Measurements from ENCODE around the gene BCL2L11.

The BCL2L11 gene

DNA sequence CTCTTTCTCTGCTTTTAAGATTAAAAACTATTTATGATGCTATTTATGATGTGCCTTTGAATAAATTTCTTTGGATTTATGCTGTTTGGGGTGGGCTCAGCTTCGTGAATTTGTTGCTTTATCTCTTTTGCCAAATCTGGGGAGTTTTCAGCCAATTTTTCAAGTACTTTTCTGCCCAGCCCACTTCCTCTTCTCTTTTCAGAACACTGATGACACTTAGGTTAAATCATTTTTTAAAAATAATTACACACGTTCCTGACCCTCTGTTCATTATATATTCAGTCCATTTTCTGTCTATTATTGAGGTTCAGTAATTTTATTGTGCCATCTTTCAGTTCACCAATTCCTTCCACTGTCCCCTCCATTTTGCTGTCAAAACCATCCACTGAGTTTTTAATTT, 14.8 kb upstream of the BCL2L11 start:
- H3K4me3 ChIP-seq (ENCODE audit: low read depth, low read length) = no peak overlapping the region
- TF ChIP-seq, protein P1, sequence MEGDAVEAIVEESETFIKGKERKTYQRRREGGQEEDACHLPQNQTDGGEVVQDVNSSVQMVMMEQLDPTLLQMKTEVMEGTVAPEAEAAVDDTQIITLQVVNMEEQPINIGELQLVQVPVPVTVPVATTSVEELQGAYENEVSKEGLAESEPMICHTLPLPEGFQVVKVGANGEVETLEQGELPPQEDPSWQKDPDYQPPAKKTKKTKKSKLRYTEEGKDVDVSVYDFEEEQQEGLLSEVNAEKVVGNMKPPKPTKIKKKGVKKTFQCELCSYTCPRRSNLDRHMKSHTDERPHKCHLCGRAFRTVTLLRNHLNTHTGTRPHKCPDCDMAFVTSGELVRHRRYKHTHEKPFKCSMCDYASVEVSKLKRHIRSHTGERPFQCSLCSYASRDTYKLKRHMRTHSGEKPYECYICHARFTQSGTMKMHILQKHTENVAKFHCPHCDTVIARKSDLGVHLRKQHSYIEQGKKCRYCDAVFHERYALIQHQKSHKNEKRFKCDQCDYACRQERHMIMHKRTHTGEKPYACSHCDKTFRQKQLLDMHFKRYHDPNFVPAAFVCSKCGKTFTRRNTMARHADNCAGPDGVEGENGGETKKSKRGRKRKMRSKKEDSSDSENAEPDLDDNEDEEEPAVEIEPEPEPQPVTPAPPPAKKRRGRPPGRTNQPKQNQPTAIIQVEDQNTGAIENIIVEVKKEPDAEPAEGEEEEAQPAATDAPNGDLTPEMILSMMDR (IDR thresholded peaks at IDR 0.05; ENCODE audit: low read depth, low read length) = no peak
- in situ Hi-C loops (cut with HindIII; ENCODE audit: low sequenced_read_pairs) = no loop called here
- DNase-seq (ENCODE audit: low read depth, low spot score) = no peak

DNA sequence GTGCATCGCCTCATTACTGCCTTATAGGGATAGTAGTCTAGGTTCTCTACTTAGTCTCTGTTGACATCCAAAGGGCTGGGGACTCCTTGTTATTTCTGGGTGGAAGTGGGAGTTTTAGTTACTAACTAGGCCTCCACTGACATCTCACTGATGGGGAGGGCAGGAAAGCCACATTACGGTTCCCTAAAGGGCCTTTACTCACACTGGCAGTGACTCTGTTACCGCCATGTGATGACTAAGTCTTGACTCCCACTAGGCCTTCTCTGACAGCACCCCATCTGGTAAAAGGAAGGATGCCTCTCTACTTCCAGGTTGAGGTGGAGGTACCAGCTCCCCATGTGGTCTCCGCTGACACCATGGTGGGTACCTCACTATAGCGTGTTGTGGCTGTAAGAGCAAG, 14.0 kb upstream of the BCL2L11 start:
- no peak for DNase-seq (ENCODE audit: low read depth, low spot score)
- TF ChIP-seq, protein P1 (IDR thresholded peaks at IDR 0.05; ENCODE audit: low read depth, low read length) = no peak
- in situ Hi-C loops (cut with HindIII; ENCODE audit: low sequenced_read_pairs) = no loop called here
- no peak overlapping the region for H3K4me3 ChIP-seq (ENCODE audit: low read depth, low read length)

DNA sequence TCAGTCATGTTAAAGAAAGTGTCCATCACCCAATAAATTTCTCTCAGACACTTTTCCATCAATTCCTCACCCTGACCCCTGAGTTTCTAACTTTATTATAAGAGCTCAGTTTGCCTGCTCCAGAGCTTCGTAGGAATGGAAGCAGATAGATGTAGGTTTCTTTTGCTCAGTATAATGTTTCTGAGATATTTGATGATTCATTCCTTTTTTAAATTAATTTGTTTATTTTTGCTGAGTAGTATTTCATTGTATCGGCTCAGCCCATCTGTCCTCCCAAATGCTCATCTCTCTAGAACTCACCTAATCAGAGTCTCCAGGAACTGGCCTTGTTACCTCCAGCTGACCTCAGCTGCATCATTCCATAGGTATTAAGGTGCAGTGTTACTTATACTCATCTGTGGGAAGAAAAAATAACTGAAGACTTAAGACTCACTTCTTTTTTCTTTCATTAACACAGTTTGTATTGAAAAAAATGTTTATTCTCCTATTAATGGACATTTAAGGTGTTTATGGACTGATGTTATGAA, 11.9 kb upstream of the BCL2L11 start:
- in situ Hi-C loops (cut with HindIII; ENCODE audit: low sequenced_read_pairs) = no loop called here
- DNase-seq (ENCODE audit: low read depth, low spot score) = no peak

DNA sequence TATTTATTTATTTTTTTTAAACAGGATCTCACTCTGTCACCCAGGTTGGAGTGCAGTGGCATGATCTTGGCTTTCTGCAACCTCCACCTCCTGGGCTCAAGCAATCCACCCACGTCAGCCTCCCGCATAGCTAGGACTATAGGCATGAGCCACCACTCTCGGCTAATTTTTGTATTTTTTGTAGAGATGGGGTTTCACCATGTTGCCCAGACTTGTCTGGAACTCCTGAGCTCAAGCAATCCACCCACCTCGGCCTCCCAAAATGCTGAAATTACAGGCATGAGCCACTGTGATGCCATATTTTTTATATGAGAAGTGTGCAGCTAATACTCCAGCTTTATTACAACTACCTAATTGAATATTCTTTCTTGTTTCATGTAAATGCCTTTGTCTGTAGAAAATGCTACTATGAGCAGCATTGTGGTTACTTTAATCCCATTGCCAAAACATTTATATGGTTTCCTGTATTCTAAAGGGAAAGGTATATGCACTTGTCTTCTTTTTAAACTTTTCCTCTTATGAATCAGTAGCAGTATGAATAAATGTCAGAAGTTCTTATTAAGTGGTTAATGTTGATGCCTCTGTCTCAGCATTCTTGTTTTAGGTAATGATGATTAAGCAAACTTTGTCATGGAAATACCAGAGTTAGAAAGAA, 9.5 kb upstream of the BCL2L11 start:
- TF ChIP-seq, protein P1 (IDR thresholded peaks at IDR 0.05; ENCODE audit: low read depth, low read length) = no peak
- H3K4me3 ChIP-seq (ENCODE audit: low read depth, low read length) = no peak overlapping the region
- no peak for DNase-seq (ENCODE audit: low read depth, low spot score)
- in situ Hi-C loops (cut with HindIII; ENCODE audit: low sequenced_read_pairs) = no loop called here

More for the DNA sequence above, 11.9 kb upstream of the BCL2L11 start:
- no peak overlapping the region for H3K4me3 ChIP-seq (ENCODE audit: low read depth, low read length)
- TF ChIP-seq, protein P1 (IDR thresholded peaks at IDR 0.05; ENCODE audit: low read depth, low read length) = no peak

DNA sequence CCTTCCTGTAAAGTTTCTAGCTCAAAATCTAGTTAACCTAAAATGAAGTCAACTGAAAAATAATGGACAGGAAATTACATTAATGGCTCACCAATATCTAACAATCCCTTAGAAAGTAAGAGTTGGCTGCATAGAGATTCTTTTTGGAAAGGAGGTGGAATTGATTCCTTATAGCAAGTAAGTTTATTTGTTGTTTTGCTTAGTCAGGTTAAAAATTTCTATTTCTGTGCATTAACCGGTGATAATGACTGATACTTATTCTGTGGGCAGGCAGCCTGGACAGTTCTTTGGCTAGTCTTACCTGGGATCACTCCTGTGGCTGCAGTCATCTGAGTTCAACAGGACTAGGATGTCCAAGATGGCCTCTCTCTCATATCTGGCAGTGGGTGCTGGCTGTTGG, 6.9 kb upstream of the BCL2L11 start:
- in situ Hi-C loops (cut with HindIII; ENCODE audit: low sequenced_read_pairs) = no loop called here
- TF ChIP-seq, protein P1 (IDR thresholded peaks at IDR 0.05; ENCODE audit: low read depth, low read length) = no peak
- no peak for DNase-seq (ENCODE audit: low read depth, low spot score)
- no peak overlapping the region for H3K4me3 ChIP-seq (ENCODE audit: low read depth, low read length)

DNA sequence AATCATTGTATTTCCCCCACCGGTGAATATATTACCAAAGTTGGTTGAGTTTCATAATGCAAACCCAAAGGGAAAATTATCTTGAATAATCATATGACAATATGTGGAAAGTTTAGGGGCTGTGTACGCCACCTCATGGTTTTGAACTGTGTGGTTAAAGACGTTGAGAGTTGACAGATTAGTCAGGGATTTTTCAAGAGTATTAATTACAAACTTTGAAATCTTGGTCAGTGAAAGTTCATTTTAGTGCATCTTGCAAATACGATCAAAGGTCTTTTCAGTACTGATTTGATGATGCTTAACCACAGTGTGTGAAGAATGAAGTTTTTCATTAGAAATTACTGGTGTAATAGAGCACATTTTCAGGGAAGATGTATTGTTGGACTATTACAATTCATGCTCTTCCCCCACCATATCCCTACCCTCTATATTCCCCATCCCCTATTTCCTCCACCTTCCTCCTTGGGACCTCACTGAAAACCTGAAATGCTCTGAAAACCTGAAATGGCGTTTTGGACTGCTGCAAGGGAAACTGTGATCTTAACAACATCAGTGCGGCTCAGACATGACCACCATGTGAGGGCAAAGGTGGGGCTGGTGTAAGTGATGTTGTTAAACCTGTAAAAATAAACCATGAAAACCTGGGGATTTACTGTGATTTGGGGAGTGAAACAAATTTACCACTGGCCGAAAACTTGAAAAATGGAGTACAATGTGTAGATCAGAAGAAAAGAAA, 4.5 kb upstream of the BCL2L11 start:
- no peak for DNase-seq (ENCODE audit: low read depth, low spot score)
- in situ Hi-C loops (cut with HindIII; ENCODE audit: low sequenced_read_pairs) = no loop called here
- H3K4me3 ChIP-seq (ENCODE audit: low read depth, low read length) = no peak overlapping the region
- TF ChIP-seq, protein P1 (IDR thresholded peaks at IDR 0.05; ENCODE audit: low read depth, low read length) = no peak
